22Rv1 (cell line): Measurements from ENCODE around the gene ABHD11.

Experiments used
- H3K27ac ChIP-seq: fragments of 450-650 bp; 2 replicates; pipeline ENCODE4 v1.5.1; 2017
- ZFX ChIP-seq: fragments of 450-650 bp; IDR thresholded peaks from 2 replicates; pipeline ENCODE4 v1.6.1; 2017; ENCODE audit warnings: antibody characterized with exemption, borderline replicate concordance
- TF ChIP-seq, protein P1 (sequence below): fragments of 450-650 bp; IDR thresholded peaks from 2 replicates; pipeline ENCODE4 v1.5.1; 2017; ENCODE audit warnings: mild to moderate bottlenecking

ABHD11 gene

GRCh38 chr7:73741600-73741999 lies 3.0 kb upstream of the ABHD11 start:
- TF ChIP-seq, protein P1, sequence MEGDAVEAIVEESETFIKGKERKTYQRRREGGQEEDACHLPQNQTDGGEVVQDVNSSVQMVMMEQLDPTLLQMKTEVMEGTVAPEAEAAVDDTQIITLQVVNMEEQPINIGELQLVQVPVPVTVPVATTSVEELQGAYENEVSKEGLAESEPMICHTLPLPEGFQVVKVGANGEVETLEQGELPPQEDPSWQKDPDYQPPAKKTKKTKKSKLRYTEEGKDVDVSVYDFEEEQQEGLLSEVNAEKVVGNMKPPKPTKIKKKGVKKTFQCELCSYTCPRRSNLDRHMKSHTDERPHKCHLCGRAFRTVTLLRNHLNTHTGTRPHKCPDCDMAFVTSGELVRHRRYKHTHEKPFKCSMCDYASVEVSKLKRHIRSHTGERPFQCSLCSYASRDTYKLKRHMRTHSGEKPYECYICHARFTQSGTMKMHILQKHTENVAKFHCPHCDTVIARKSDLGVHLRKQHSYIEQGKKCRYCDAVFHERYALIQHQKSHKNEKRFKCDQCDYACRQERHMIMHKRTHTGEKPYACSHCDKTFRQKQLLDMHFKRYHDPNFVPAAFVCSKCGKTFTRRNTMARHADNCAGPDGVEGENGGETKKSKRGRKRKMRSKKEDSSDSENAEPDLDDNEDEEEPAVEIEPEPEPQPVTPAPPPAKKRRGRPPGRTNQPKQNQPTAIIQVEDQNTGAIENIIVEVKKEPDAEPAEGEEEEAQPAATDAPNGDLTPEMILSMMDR, result no peak
- no peak for TF ChIP-seq ZFX
- H3K27ac ChIP-seq, result peak overlapping the region; percentile 100

GRCh38 chr7:73740771-73741170 lies 2.2 kb upstream of the ABHD11 start:
- no peak for TF ChIP-seq ZFX
- TF ChIP-seq, protein P1, result no peak
- peak overlapping the region; percentile 100 for H3K27ac ChIP-seq

DNA sequence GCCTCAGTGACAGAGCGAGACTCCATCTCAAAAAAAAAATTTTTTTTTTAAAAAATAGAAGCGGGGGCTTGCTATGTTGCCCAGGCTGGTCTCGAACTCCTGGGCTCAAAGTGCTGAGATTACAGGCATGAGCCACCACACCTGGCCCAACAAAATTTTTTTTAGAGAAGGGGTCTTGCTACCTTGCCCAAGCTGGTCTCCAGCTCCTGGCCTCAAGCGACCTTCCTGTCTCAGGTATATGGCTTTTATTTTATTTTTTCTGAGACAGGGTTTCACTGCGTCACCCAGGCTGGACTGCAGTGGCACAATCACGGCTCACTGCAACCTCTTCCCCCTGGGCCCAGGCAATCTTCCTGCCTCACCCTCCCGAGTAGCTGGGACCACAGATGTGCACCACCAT lies 1.6 kb upstream of the ABHD11 start:
- TF ChIP-seq, protein P1, result no peak
- no peak for TF ChIP-seq ZFX
- H3K27ac ChIP-seq, result peak overlapping the region; percentile 100

DNA sequence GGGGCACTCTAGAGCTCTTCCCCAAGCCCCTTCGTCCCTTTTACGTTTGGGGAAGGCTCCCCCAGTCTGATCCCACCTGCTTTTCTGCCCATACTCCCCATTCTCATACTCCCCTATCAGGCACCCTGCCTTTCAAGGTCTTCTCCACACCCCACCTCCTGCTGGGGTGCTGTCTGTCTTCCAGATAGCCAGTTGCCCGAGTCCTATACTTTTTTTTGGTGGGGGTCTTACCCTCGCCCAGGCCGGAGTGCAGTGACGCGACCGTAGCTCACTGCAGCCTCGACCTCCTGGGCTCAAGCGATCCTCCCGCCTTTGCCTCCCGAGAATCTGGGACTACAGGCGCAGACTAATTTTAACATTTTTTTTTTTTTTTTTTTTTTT lies 775 bp upstream of the ABHD11 start:
- peak overlapping the region; percentile 100 for H3K27ac ChIP-seq
- TF ChIP-seq, protein P1, result no peak; the same call in 1 of the 2 replicates
- TF ChIP-seq ZFX, result no peak

- H3K27ac ChIP-seq, result peak overlapping the region; percentile 100
- TF ChIP-seq, protein P1, result no peak
- TF ChIP-seq ZFX, result no peak
Observed at GRCh38 chr7:73738220-73738611, 386 bp downstream of the ABHD11 start.

- peak overlapping the region; percentile 100 for H3K27ac ChIP-seq
- no peak for TF ChIP-seq ZFX
- TF ChIP-seq, protein P1, result no peak
Observed at GRCh38 chr7:73737491-73738219, 947 bp downstream of the ABHD11 start.

GRCh38 chr7:73736885-73737284 lies 1.7 kb downstream of the ABHD11 start:
- no peak for TF ChIP-seq ZFX
- TF ChIP-seq, protein P1, result no peak
- peak overlapping the region; percentile 100 for H3K27ac ChIP-seq
